ENCODE measurements around the gene IRF2BP2. TPM values are rescaled to one million over a fixed set of nuclear protein-coding genes. Genes with fewer than 3 reads are reported as not detected.
A peak's percentile ranks its signal among the peaks of the same experiment; 100 is the strongest.

Gene IRF2BP2
- total and polyA plus RNA-seq, 2 donors (not counting 1 experiment from before 2014, with no cell fraction given) = 126 to 255 TPM

DNA sequence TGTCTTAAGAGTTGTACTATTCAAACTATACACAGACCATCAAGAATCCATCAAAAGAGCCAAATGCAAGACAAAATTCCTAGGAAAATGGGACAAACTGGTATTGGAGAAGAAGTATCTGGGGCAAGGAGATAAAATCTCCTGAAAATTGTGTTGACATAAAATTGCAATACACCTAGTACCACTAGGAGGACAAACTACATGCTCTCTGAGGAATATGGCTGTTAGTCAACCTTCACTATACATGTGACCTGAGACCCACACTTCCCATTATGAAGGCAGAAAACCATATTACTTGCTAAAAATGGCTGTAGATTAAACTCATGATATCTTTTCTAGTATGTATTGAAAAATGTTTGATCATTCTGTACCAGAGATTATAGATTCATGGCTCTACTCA, 30.0 kb downstream of the IRF2BP2 start:
- Histone ChIP-seq H3K79me2 (ENCODE audit: control insufficient read depth, insufficient read depth, low read length) (no peaks in the 10 kb centered on the region), H3K36me3 (replicated peaks in 1 of 2; ENCODE audit: control extremely low read depth in 1 of 2, control insufficient read depth in 1 of 2, extremely low read depth in 1 of 2, insufficient read depth in 2 of 2, low read length in 1 of 2) (no peaks in the 10 kb centered on the region), H3K4me3 (ENCODE audit: control extremely low read depth in 1 of 5, extremely low read depth in 1 of 5, insufficient read depth in 1 of 5, low read depth in 2 of 5, low read length in 4 of 5) (no peak overlapping the region), H3K9me3 (ENCODE audit: control extremely low read depth in 1 of 3, control insufficient read depth in 2 of 3, insufficient read depth in 1 of 3, low read length in 2 of 3) (no peaks in the 10 kb centered on the region), H3K4me1 (ENCODE audit: control insufficient read depth in 2 of 2, insufficient read depth in 2 of 2, low read length in 2 of 2) (no peaks in the 10 kb centered on the region), H3K27me3 (replicated peaks in 1 of 4; ENCODE audit: control extremely low read depth in 1 of 4, control insufficient read depth in 3 of 4, insufficient read depth in 4 of 4, low read length in 3 of 4) (no peaks in the 10 kb centered on the region), H4K20me1 (ENCODE audit: control insufficient read depth, insufficient read depth, low read length, poor library complexity, severe bottlenecking) (no peaks in the 10 kb centered on the region), H3K9ac (ENCODE audit: low read length) (no peak overlapping the region), H2AFZ (ENCODE audit: insufficient read depth, low read depth, low read length, poor library complexity, severe bottlenecking) (no peak overlapping the region), H3K4me2 (replicated peaks; ENCODE audit: low read depth, low read length, poor library complexity, severe bottlenecking) (no peak overlapping the region), H3K27ac (ENCODE audit: low read length in 2 of 2) (no peak overlapping the region)
- no peaks in the 10 kb centered on the region for H3K4me1 Mint-ChIP-seq
- intact Hi-C loops (cut with micrococcal nuclease) = no loop called here
- H3K9me3 Mint-ChIP-seq (ENCODE audit: insufficient read depth) = no peaks in the 10 kb centered on the region
- DNase-seq (peak; percentile 40), ATAC-seq (ENCODE audit: low read depth) (peak; percentile 58)
- H3K27ac Mint-ChIP-seq = no peak overlapping the region
- H3K4me3 Mint-ChIP-seq = no peak overlapping the region
- POLR2A ChIA-PET = no interaction called here
- CTCF ChIA-PET = no interaction called here
- TF ChIP-seq EZH2 (IDR thresholded peaks at IDR 0.05; ENCODE audit: borderline replicate concordance, insufficient read depth, low read depth, low read length, poor library complexity, severe bottlenecking) = no peak
- TF ChIP-seq, protein P1, sequence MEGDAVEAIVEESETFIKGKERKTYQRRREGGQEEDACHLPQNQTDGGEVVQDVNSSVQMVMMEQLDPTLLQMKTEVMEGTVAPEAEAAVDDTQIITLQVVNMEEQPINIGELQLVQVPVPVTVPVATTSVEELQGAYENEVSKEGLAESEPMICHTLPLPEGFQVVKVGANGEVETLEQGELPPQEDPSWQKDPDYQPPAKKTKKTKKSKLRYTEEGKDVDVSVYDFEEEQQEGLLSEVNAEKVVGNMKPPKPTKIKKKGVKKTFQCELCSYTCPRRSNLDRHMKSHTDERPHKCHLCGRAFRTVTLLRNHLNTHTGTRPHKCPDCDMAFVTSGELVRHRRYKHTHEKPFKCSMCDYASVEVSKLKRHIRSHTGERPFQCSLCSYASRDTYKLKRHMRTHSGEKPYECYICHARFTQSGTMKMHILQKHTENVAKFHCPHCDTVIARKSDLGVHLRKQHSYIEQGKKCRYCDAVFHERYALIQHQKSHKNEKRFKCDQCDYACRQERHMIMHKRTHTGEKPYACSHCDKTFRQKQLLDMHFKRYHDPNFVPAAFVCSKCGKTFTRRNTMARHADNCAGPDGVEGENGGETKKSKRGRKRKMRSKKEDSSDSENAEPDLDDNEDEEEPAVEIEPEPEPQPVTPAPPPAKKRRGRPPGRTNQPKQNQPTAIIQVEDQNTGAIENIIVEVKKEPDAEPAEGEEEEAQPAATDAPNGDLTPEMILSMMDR (IDR thresholded peaks at IDR 0.05) = peak; percentile 57
- no peaks in the 10 kb centered on the region for H3K27me3 Mint-ChIP-seq

DNA sequence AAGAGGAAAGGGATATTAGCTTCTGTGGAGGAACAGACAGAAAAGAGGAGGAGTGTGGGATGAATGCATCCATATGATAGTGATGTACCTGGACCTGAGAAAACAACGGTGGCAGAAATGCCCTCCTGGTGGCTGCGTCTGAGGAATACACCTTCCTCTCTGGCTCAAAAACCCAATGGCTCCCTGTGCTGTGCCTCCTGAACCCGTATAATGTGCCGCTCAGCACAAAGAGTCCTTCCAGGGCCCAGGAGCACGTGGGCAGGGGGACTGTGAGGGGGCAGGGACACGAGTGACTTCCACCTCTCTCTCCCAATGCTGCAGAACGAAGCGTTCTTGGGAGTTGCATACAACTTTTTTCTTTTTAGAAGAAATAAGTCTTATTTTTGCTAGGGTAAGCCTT, 31.2 kb downstream of the IRF2BP2 start:
- TF ChIP-seq, protein P1 (IDR thresholded peaks at IDR 0.05) = no peak
- TF ChIP-seq EZH2 (IDR thresholded peaks at IDR 0.05; ENCODE audit: borderline replicate concordance, insufficient read depth, low read depth, low read length, poor library complexity, severe bottlenecking) = no peak
- no peak overlapping the region for H2AFZ ChIP-seq (ENCODE audit: insufficient read depth, low read depth, low read length, poor library complexity, severe bottlenecking)
- H3K4me2 ChIP-seq (replicated peaks; ENCODE audit: low read depth, low read length, poor library complexity, severe bottlenecking) = no peak overlapping the region
- H3K9ac ChIP-seq (ENCODE audit: low read length) = no peak overlapping the region
- H3K4me3 ChIP-seq (ENCODE audit: control extremely low read depth in 1 of 5, extremely low read depth in 1 of 5, insufficient read depth in 1 of 5, low read depth in 2 of 5, low read length in 4 of 5) = no peak overlapping the region
- Mint-ChIP-seq H3K4me1 (no peaks in the 10 kb centered on the region), H3K27ac (no peak overlapping the region), H3K4me3 (no peak overlapping the region), H3K27me3 (no peaks in the 10 kb centered on the region), H3K9me3 (ENCODE audit: insufficient read depth) (no peaks in the 10 kb centered on the region)
- DNase-seq (no peak), ATAC-seq (ENCODE audit: low read depth) (no peak)
- H3K4me1 ChIP-seq (ENCODE audit: control insufficient read depth in 2 of 2, insufficient read depth in 2 of 2, low read length in 2 of 2) = no peaks in the 10 kb centered on the region
- no peaks in the 10 kb centered on the region for H3K79me2 ChIP-seq (ENCODE audit: control insufficient read depth, insufficient read depth, low read length)
- H3K36me3 ChIP-seq (replicated peaks in 1 of 2; ENCODE audit: control extremely low read depth in 1 of 2, control insufficient read depth in 1 of 2, extremely low read depth in 1 of 2, insufficient read depth in 2 of 2, low read length in 1 of 2) = no peaks in the 10 kb centered on the region
- 92% methylated on average over 4 of the region's 8 CpGs for WGBS (ENCODE audit: insufficient coverage)
- intact Hi-C loops (cut with micrococcal nuclease) = no loop called here
- no peak overlapping the region for H3K27ac ChIP-seq (ENCODE audit: low read length in 2 of 2)
- H3K9me3 ChIP-seq (ENCODE audit: control extremely low read depth in 1 of 3, control insufficient read depth in 2 of 3, insufficient read depth in 1 of 3, low read length in 2 of 3) = no peaks in the 10 kb centered on the region
- ChIA-PET CTCF (interaction anchor here (1.2 to 1.3 kb wide), 2 partner anchors 17 to 505 kb away, joined by 3 to 5 read pairs; no protein-coding TSS in a partner anchor), POLR2A (no interaction called here)
- H3K27me3 ChIP-seq (replicated peaks in 1 of 4; ENCODE audit: control extremely low read depth in 1 of 4, control insufficient read depth in 3 of 4, insufficient read depth in 4 of 4, low read length in 3 of 4) = no peaks in the 10 kb centered on the region
- no peaks in the 10 kb centered on the region for H4K20me1 ChIP-seq (ENCODE audit: control insufficient read depth, insufficient read depth, low read length, poor library complexity, severe bottlenecking)
